GM12878 (cell line): ENCODE results near the gene BCAS3. TPM values are rescaled to one million over a fixed set of nuclear protein-coding genes. Genes with fewer than 3 reads are reported as not detected.

ENCODE experiments used
- ATAC-seq: fragments of 200-7000 bp; cut with Tn5 transposase; 3 replicates; pipeline ENCODE4 v1.9.1; 2020; ENCODE audit warnings: mild to moderate bottlenecking, moderate library complexity
- BruUV-seq: library from RNA; stranded (reverse); fragments of 400-500 nt; replicated peaks from 2 replicates; lab custom pipeline; 2021; lab: Mats Ljungman, UMichigan
- CTCF ChIA-PET: fragments of 300-600 bp; sonication (Branson Sonifier 250); formaldehyde crosslinking; extraction: SDS; loops from one replicate; lab custom pipeline; 2021; ENCODE audit warnings: inconsistent platforms; lab: Yijun Ruan, JAX
- POLR2A ChIA-PET: fragments of 350-600 bp; formaldehyde crosslinking; extraction: SDS; loops from one replicate; lab custom pipeline; 2021; ENCODE audit warnings: inconsistent platforms; lab: Charles Lee
- RAD21 ChIA-PET: fragments of 300-600 bp; sonication (Branson Sonifier 250); formaldehyde crosslinking; loops from one replicate; lab custom pipeline; 2023; ENCODE audit warnings: antibody characterized with exemption; ENCODE audit not compliant: unreplicated experiment; lab: Charles Lee
- SMC1A ChIA-PET: fragments of 300-600 bp; sonication (Branson Sonifier 250); formaldehyde crosslinking; loops from one replicate; lab custom pipeline; 2023; ENCODE audit not compliant: unreplicated experiment, uncharacterized antibody; lab: Charles Lee
- DNase-seq: peaks from one replicate; pipeline ENCODE4 v3.0.0-alpha.2; 2011; ENCODE audit warnings: low read depth, low spot score
- FAIRE-seq: peaks from 3 replicates; lab custom pipeline; 2011; peaks lifted over from hg19 to GRCh38; lab: Jason Lieb, UNC
- H2AFZ ChIP-seq: 2 replicates; pipeline ENCODE4 v1.6.0; 2011; ENCODE audit warnings: low read depth, low read length, control low read depth; ENCODE audit not compliant: control insufficient read depth
- H3K27ac ChIP-seq: 2 replicates; pipeline ENCODE4 v1.5.1; 2011; ENCODE audit warnings: control low read depth; ENCODE audit not compliant: control insufficient read depth, insufficient read depth
- H3K27me3 ChIP-seq, 2 experiments: replicated peaks in 1 of 2; 2 replicates each; pipeline versions ENCODE4 v1.6.0 to v1.6.1; 2011; ENCODE audit warnings: low read length in 1 of 2; ENCODE audit not compliant: control insufficient read depth in 2 of 2, insufficient read depth in 2 of 2
- H3K36me3 ChIP-seq, 2 experiments: 2 replicates each; pipeline ENCODE4 v1.5.1; 2011; ENCODE audit warnings: low read length in 1 of 2; ENCODE audit not compliant: control insufficient read depth in 2 of 2, insufficient read depth in 2 of 2
- H3K4me1 ChIP-seq: 2 replicates; pipeline ENCODE4 v1.6.1; 2011; ENCODE audit warnings: mild to moderate bottlenecking, low read length, moderate library complexity, mixed read lengths; ENCODE audit not compliant: control insufficient read depth, insufficient read depth
- H3K4me2 ChIP-seq: 2 replicates; pipeline ENCODE4 v1.6.0; 2011; ENCODE audit warnings: control low read depth; ENCODE audit not compliant: control insufficient read depth, insufficient read depth
- H3K4me3 ChIP-seq: fragments of 200-600 bp; sonication (generic); 2 replicates; pipeline ENCODE4 v1.5.1; 2016
- H3K79me2 ChIP-seq: 2 replicates; pipeline ENCODE4 v1.6.0; 2011; ENCODE audit warnings: low read length; ENCODE audit not compliant: control insufficient read depth, insufficient read depth
- H3K9ac ChIP-seq: 2 replicates; pipeline ENCODE4 v1.8.0; 2011; ENCODE audit warnings: low read length, control low read depth, mixed read lengths; ENCODE audit not compliant: control insufficient read depth, insufficient read depth
- H3K9me3 ChIP-seq: replicated peaks from 3 replicates; pipeline ENCODE4 v1.5.1; 2011; ENCODE audit warnings: mild to moderate bottlenecking, low read length; ENCODE audit not compliant: control insufficient read depth, insufficient read depth
- H4K20me1 ChIP-seq: 2 replicates; pipeline ENCODE4 v1.6.0; 2011; ENCODE audit not compliant: control insufficient read depth, insufficient read depth
- BCL3 ChIP-seq: IDR thresholded peaks from 2 replicates; pipeline ENCODE4 v1.6.1; 2011; ENCODE audit warnings: borderline replicate concordance, low read depth, mild to moderate bottlenecking, moderate library complexity, low read length; ENCODE audit not compliant: insufficient read depth, poor library complexity, severe bottlenecking
- NFXL1 ChIP-seq: fragments of 450-650 bp; IDR thresholded peaks from 2 replicates; pipeline ENCODE4 v1.6.1; 2017; ENCODE audit warnings: antibody characterized with exemption, mild to moderate bottlenecking, borderline replicate concordance
- ZNF217 ChIP-seq: fragments of 450-650 bp; IDR thresholded peaks from 2 replicates; pipeline ENCODE4 v1.6.1; 2017; ENCODE audit warnings: antibody characterized with exemption, mild to moderate bottlenecking
- WGBS: methylation state at CpG from one replicate; pipeline ENCODE4 v1.1.6; 2016; ENCODE audit warnings: low lambda C conversion rate; ENCODE audit not compliant: insufficient replicate concordance, insufficient coverage; ENCODE audit errors: missing lambda C conversion rate; 5-methylcytosine and 5-hydroxymethylcytosine counted together
- in situ Hi-C: fragments of 300-500 bp; cut with MboI; formaldehyde crosslinking; loops from 9 replicates; pipeline ENCODE4 v1.14.3; 2018; ENCODE audit warnings: mixed read lengths
- intact Hi-C: fragments of 100-400 bp; cut with micrococcal nuclease; formaldehyde crosslinking; loops from one replicate; pipeline ENCODE4 v1.14.2; 2022; ENCODE audit not compliant: unreplicated experiment
- polyA plus RNA-seq, 11 experiments: library from polyadenylated mRNA; depleted of rRNA in 4 of 11; unstranded in 6 of 11; stranded (reverse) in 5 of 11; fragments of >200 nt; fragmentation: Nextera tagmentation in 4 of 11; fragmentation: Illumina TruSeq in 1 of 11; extraction: Ambion mirVana in 4 of 11; extraction: Trizol in 1 of 11; gene quantifications; 1 replicate in 1 of 11; 2 replicates in 10 of 11; pipeline versions ENCODE4 v1.2.1 to v1.2.3, GENCODE V29; 2011 to 2016; ENCODE audit warnings: inconsistent platforms in 2 of 11, missing spikeins in 2 of 11, low read depth in 1 of 11
- total RNA-seq, 4 experiments: library from RNA; depleted of rRNA in 3 of 4; stranded (reverse); fragments of >200 nt in 3 of 4; fragmentation: Illumina TruSeq in 1 of 4; extraction: Trizol in 1 of 4; gene quantifications; 2 replicates each; pipeline versions ENCODE4 v1.2.1 to v1.2.3, GENCODE V29; 2013 to 2021

BCAS3 gene
- total and polyA plus RNA-seq, 10 of the 15 experiments (the other 5 are each of a cell fraction or from before 2014, with no cell fraction given), result 2.1 to 11.0 (median 6.6) TPM

DNA sequence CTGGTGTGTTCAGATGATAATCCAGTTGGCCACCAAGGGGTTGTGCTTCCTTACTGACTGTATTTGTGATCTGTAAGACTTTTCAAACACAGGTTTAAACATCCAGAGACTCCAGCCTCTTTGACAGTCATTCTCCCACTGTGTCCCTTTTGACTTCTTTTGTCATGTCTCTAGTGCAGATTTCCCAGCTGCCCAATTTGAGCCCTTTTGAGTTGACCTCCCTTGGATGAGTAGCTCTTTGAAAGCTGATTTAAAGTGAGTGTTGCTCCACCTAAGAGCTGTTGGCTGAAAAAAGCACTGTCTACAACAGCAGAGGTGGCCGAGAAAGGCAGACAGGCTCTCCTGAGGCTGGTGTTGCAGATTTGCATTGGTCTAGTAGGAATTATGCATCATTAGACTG is 533.6 kb downstream of the BCAS3 start:
- ATAC-seq, result no peak
- Histone ChIP-seq H3K9me3 (no peaks in the 10 kb centered on the region), H3K9ac (no peak overlapping the region), H4K20me1 (no peaks in the 10 kb centered on the region), H3K4me2 (no peak overlapping the region), H3K79me2 (no peaks in the 10 kb centered on the region), H2AFZ (no peak overlapping the region), H3K4me1 (no peaks in the 10 kb centered on the region), H3K27me3 (no peaks in the 10 kb centered on the region), H3K36me3 (no peaks in the 10 kb centered on the region), H3K4me3 (no peak overlapping the region), H3K27ac (no peak overlapping the region)
- WGBS, result 53% methylated on average over 1 of the region's 1 CpG
- ChIA-PET SMC1A (interaction anchor here (0.6 kb wide), 1 partner anchor 491 kb away, joined by 4 read pairs; no protein-coding TSS in a partner anchor), POLR2A (no interaction called here), CTCF (no interaction called here), RAD21 (no interaction called here)
- TF ChIP-seq NFXL1, result 0 out of 2 replicates have a peak, but pooled peaks have one; percentile 18
- TF ChIP-seq ZNF217, result no peak
- FAIRE-seq, result no peak
- intact Hi-C loops (no loop called here), in situ Hi-C loops (no loop called here)
- DNase-seq, result no peak
- BruUV-seq, result no TSS peak

DNA sequence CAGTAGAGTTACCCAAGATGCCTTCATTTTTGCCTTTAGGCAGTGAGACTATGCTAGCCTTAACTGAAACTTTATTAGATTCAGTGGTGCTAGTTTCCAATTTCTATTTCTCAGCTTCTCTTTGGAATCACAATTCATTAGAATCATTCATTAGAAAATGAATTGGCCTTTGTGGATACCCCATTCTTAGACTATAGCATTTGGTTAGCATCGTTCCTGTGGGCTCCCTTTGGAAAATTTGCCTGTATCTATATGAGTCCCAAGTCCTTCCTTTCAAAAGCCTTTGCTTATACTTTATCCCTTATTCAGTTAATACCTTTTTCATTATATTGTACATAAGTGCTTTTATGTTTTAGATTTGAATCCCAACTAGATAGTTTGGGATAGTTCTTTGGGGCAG is 535.0 kb downstream of the BCAS3 start:
- ATAC-seq, result no peak
- SMC1A ChIA-PET, result no interaction called here
- Histone ChIP-seq H3K9me3 (no peaks in the 10 kb centered on the region), H3K4me2 (no peak overlapping the region), H3K36me3 (no peaks in the 10 kb centered on the region), H3K9ac (no peak overlapping the region), H3K27ac (no peak overlapping the region), H4K20me1 (no peaks in the 10 kb centered on the region), H3K4me3 (no peak overlapping the region), H3K79me2 (no peaks in the 10 kb centered on the region)
- in situ Hi-C loops, result no loop called here
- RAD21 ChIA-PET, result no interaction called here
- POLR2A ChIA-PET, result no interaction called here
- intact Hi-C loops, result no loop called here
- 41% methylated on average over 1 of the region's 1 CpG for whole genome bisulfite sequencing
- FAIRE-seq, result no peak
- BruUV-seq, result no TSS peak
- TF ChIP-seq BCL3 (no peak), NFXL1 (peak; percentile 68; the same call in 1 of the 2 replicates)
- TF ChIP-seq, all 136 proteins: peak for 1
- H3K4me1 ChIP-seq, result no peaks in the 10 kb centered on the region
- CTCF ChIA-PET, result no interaction called here
- H3K27me3 ChIP-seq, result no peaks in the 10 kb centered on the region
- H2AFZ ChIP-seq, result no peak overlapping the region
- DNase-seq, result no peak
